Chondrocyte (in vitro differentiated cells): ENCODE measurements around the gene BTBD16. TPM values are rescaled to one million over a fixed set of nuclear protein-coding genes. Genes with fewer than 3 reads are reported as not detected.

ENCODE experiments used
- DNase-seq: peaks from one replicate; pipeline ENCODE4 v3.0.0; 2021; ENCODE audit warnings: mixed read lengths, low spot score
- H3K27ac Mint-ChIP-seq: one replicate; pipeline ENCODE4 v1.8.0; 2021; ENCODE audit warnings: mild to moderate bottlenecking, moderate library complexity, mixed read lengths; ENCODE audit not compliant: unreplicated experiment
- H3K27me3 Mint-ChIP-seq: 2 replicates; pipeline ENCODE4 v1.8.0; 2021; ENCODE audit warnings: low read depth, mixed read lengths
- H3K36me3 Mint-ChIP-seq: 2 replicates; pipeline ENCODE4 v1.8.0; 2021; ENCODE audit warnings: low read depth, mixed read lengths
- H3K4me1 Mint-ChIP-seq: 2 replicates; pipeline ENCODE4 v1.8.0; 2021; ENCODE audit warnings: low read depth, mild to moderate bottlenecking, mixed read lengths
- H3K4me3 Mint-ChIP-seq: one replicate; pipeline ENCODE4 v1.8.0; 2021; ENCODE audit warnings: mild to moderate bottlenecking, moderate library complexity, mixed read lengths; ENCODE audit not compliant: unreplicated experiment
- H3K9me3 Mint-ChIP-seq: 2 replicates; pipeline ENCODE4 v1.8.0; 2021; ENCODE audit warnings: low read depth, mixed read lengths
- CTCF ChIP-seq: fragments of 200-600 bp; sonication (generic); IDR thresholded peaks from 2 replicates; pipeline ENCODE4 v1.5.0; 2021; ENCODE audit warnings: antibody characterized with exemption, mild to moderate bottlenecking, moderate library complexity
- total RNA-seq: library from RNA; stranded (reverse); gene quantifications from 3 replicates; pipeline ENCODE4 v1.2.1, GENCODE V29; 2021

BTBD16 gene
- total RNA-seq, 1 donor from 2014 or later, result 0.10 TPM

GRCh38 chr10:122281018-122281626, 10.0 kb downstream of the BTBD16 start:
- no peak overlapping the region for H3K27ac Mint-ChIP-seq
- no peaks in the 10 kb centered on the region for H3K27me3 Mint-ChIP-seq
- no peaks in the 10 kb centered on the region for H3K9me3 Mint-ChIP-seq
- no peak for DNase-seq
- H3K36me3 Mint-ChIP-seq, result no peaks in the 10 kb centered on the region
- TF ChIP-seq CTCF, result no peak
- H3K4me1 Mint-ChIP-seq, result peaks cover 52% of the 10 kb centered on the region
- H3K4me3 Mint-ChIP-seq, result no peak overlapping the region

GRCh38 chr10:122281751-122282150, 10.7 kb downstream of the BTBD16 start:
- Mint-ChIP-seq H3K36me3 (no peaks in the 10 kb centered on the region), H3K4me1 (peaks cover 56% of the 10 kb centered on the region), H3K27me3 (no peaks in the 10 kb centered on the region), H3K27ac (peak overlapping the region; percentile 67), H3K4me3 (no peak overlapping the region), H3K9me3 (no peaks in the 10 kb centered on the region)
- no peak for DNase-seq
- no peak for TF ChIP-seq CTCF

GRCh38 chr10:122282253-122282671, 11.2 kb downstream of the BTBD16 start:
- Mint-ChIP-seq H3K4me3 (no peak overlapping the region), H3K9me3 (no peaks in the 10 kb centered on the region), H3K4me1 (peaks cover 60% of the 10 kb centered on the region), H3K36me3 (no peaks in the 10 kb centered on the region), H3K27me3 (no peaks in the 10 kb centered on the region), H3K27ac (peak overlapping the region; percentile 67)
- no peak for TF ChIP-seq CTCF
- no peak for DNase-seq

- Mint-ChIP-seq H3K27ac (peak overlapping the region; percentile 67), H3K9me3 (no peaks in the 10 kb centered on the region), H3K27me3 (no peaks in the 10 kb centered on the region), H3K4me1 (peaks cover 66% of the 10 kb centered on the region), H3K4me3 (no peak overlapping the region), H3K36me3 (no peaks in the 10 kb centered on the region)
- no peak for DNase-seq
- TF ChIP-seq CTCF, result no peak
Observed at GRCh38 chr10:122282909-122283308, 11.8 kb downstream of the BTBD16 start.

- Mint-ChIP-seq H3K36me3 (no peaks in the 10 kb centered on the region), H3K4me3 (no peak overlapping the region), H3K9me3 (no peaks in the 10 kb centered on the region), H3K27ac (peak overlapping the region; percentile 97), H3K4me1 (peaks cover 71% of the 10 kb centered on the region), H3K27me3 (no peaks in the 10 kb centered on the region)
- DNase-seq, result no peak
- TF ChIP-seq CTCF, result no peak
Observed at GRCh38 chr10:122285506-122286444, 14.7 kb downstream of the BTBD16 start.
